AG04449 (cell line): ENCODE measurements around the gene RPL7A.
A peak's percentile ranks its signal among the peaks of the same experiment; 100 is the strongest.
"Not testable (repeated sequence)": the region's sequence is repeated elsewhere in the genome, so short reads cannot be mapped to it uniquely, and the experiment has no call there.

Experiments
- CTCF ChIA-PET: fragments of 350-600 bp; formaldehyde crosslinking; extraction: SDS; loops from one replicate; lab custom pipeline; 2021; ENCODE audit warnings: antibody characterized with exemption; lab: Yijun Ruan, JAX
- POLR2A ChIA-PET: fragments of 400-600, 350-600 bp; formaldehyde crosslinking; extraction: SDS; loops from one replicate; lab custom pipeline; 2020; ENCODE audit warnings: antibody characterized with exemption, inconsistent platforms; lab: Yijun Ruan, JAX
- DNase-seq: peaks from one replicate; pipeline ENCODE4 v3.0.0-alpha.2; 2010; ENCODE audit warnings: low read depth, low spot score
- H3K4me3 ChIP-seq: 2 replicates; pipeline ENCODE4 v1.5.1; 2011; ENCODE audit warnings: low read depth, mild to moderate bottlenecking, control low read depth, low read length
- CTCF ChIP-seq: IDR thresholded peaks from one replicate; pipeline ENCODE4 v1.5.1; 2011; ENCODE audit warnings: mild to moderate bottlenecking, moderate library complexity, low read length, control low read depth, inconsistent platforms; ENCODE audit not compliant: insufficient read depth; ENCODE audit errors: missing control alignments

RPL7A gene

GRCh38 chr9:133371261-133371711, 23.3 kb downstream of the RPL7A start:
- TF ChIP-seq CTCF: no peak
- POLR2A ChIA-PET: interaction anchor here (1.4 to 4.0 kb wide), 3 partner anchors 11 to 23 kb away, joined by 5 to 18 read pairs (median 7); partner anchors contain the start of genes MED22, RPL7A, SURF1 and SURF2
- CTCF ChIA-PET: interaction anchor here (1.2 to 3.2 kb wide), 3 partner anchors 8 to 16 kb away, joined by 3 to 14 read pairs (median 4); no protein-coding TSS in a partner anchor
- DNase-seq: no peak
- H3K4me3 ChIP-seq: no peak overlapping the region

- ChIA-PET CTCF (interaction anchor here (1.1 to 3.2 kb wide), 4 partner anchors 9 to 22 kb away, joined by 3 to 14 read pairs (median 4); no protein-coding TSS in a partner anchor), POLR2A (interaction anchor here (1.4 to 4.0 kb wide), 3 partner anchors 12 to 24 kb away, joined by 5 to 18 read pairs (median 7); partner anchors contain the start of genes MED22, RPL7A, SURF1 and SURF2)
- TF ChIP-seq CTCF: no peak
- H3K4me3 ChIP-seq: no peak overlapping the region
- no peak for DNase-seq
These were observed 24.1 kb downstream of the RPL7A start for GRCh38 chr9:133372144-133372543.

GRCh38 chr9:133374612-133375115, 26.6 kb downstream of the RPL7A start:
- ChIA-PET POLR2A (interaction anchor here (0.6 to 4.0 kb wide), 5 partner anchors 12 to 705 kb away, joined by 3 to 18 read pairs (median 4); partner anchors contain the start of genes MED22, RPL7A, SURF1 and SURF2), CTCF (interaction anchor here (0.7 to 1.9 kb wide), 5 partner anchors 10 to 31 kb away, joined by 3 to 7 read pairs (median 3); no protein-coding TSS in a partner anchor)
- H3K4me3 ChIP-seq: peak overlapping the region; percentile 83
- DNase-seq: no peak
- TF ChIP-seq CTCF: no peak

GRCh38 chr9:133375116-133375723, 27.2 kb downstream of the RPL7A start:
- no peak for DNase-seq
- TF ChIP-seq CTCF: no peak
- ChIA-PET POLR2A (interaction anchor here (0.6 to 2.7 kb wide), 5 partner anchors 8 to 706 kb away, joined by 3 to 13 read pairs (median 4); partner anchors contain the start of genes MED22 and RPL7A), CTCF (interaction anchor here (0.6 to 1.9 kb wide), 6 partner anchors 10 to 45 kb away, joined by 3 to 7 read pairs (median 3); no protein-coding TSS in a partner anchor)
- H3K4me3 ChIP-seq: peak overlapping the region; percentile 83

- peak; percentile 50 for DNase-seq
- no peak for TF ChIP-seq CTCF
- peak within 1 kb of the TSS; percentile 83 for H3K4me3 ChIP-seq
- ChIA-PET POLR2A (interaction anchor here (0.6 to 2.7 kb wide), 4 partner anchors 9 to 378 kb away, joined by 3 to 13 read pairs (median 8); partner anchors contain the start of genes MED22 and RPL7A), CTCF (interaction anchor here (0.6 to 1.4 kb wide), 5 partner anchors 10 to 618 kb away, joined by 3 to 4 read pairs (median 3); no protein-coding TSS in a partner anchor)
These were observed 28.0 kb downstream of the RPL7A start, which contains the start of the genes STKLD1 and SURF4 for GRCh38 chr9:133375724-133376654. Gene STKLD1 (plus strand): TSS chr9:133376366. CDS start chr9:133376474, 108 bp downstream. Gene SURF4 (minus strand): TSS chr9:133376060. CDS start chr9:133375969, 91 bp downstream.

GRCh38 chr9:133377280-133377679, 29.3 kb downstream of the RPL7A start:
- ChIA-PET POLR2A (interaction anchor here (0.6 to 2.7 kb wide), 3 partner anchors 11 to 29 kb away, joined by 3 to 9 read pairs (median 7); partner anchors contain the start of genes MED22 and RPL7A), CTCF (interaction anchor here (0.9 to 2.3 kb wide), 8 partner anchors 9 to 109 kb away, joined by 3 to 7 read pairs (median 4); no protein-coding TSS in a partner anchor)
- DNase-seq, H3K4me3 ChIP-seq: not testable (repeated sequence)
